HG03045 (cell line): ENCODE results near the gene ZCCHC10.

Experiments used
- ATAC-seq: cut with Tn5 transposase; IDR thresholded peaks from one replicate; pipeline ENCODE4 v1.9.1; 2021; ENCODE audit warnings: mild to moderate bottlenecking, moderate library complexity; ENCODE audit not compliant: unreplicated experiment

ZCCHC10 gene

DNA sequence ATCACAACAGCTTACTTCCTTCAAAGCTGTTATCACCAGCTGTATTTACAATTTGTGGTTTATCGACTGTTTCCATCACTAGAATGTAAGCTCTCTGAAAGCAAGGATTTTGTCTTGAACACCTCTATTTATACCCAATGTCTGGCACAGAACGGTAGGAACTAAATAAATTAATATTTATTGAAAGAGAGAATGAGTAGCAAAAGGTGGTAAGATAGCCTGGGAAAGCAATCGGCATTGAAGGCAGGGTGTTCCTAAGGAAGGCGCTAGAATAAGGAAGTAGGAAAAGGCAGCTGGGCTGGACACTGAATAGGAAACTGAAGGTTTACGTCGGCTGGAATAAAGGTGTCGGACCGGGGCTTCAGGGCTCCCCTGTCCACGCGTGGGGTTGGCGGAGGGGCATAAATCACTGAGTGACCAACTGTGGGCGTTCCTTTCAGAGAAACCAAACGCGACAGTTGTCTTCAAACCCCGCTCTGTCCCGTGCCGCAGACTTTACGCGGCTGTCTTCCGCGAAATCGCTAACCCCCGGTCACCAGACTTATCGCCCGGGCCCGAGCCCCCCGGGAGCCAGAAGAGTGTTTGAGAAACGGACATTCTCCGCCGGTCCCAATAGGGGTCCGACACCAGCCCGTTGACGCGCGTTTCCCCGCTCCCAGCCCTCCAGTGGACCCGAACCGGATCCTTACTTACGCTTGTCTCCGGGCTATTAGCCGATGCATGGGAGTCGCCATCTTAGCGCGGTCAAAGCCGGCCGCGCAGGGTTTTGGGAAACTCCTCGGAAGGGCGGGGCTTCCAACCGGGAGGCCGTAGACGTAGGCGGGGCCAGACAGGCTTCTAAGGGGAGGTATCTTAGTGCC lies at the start of gene ZCCHC10:
ZCCHC10 (minus strand) TSS at position 746 of the 860 bp plus-strand sequence; CDS start at position 734, 12 bp downstream.
- ATAC-seq: peak; percentile 92

DNA sequence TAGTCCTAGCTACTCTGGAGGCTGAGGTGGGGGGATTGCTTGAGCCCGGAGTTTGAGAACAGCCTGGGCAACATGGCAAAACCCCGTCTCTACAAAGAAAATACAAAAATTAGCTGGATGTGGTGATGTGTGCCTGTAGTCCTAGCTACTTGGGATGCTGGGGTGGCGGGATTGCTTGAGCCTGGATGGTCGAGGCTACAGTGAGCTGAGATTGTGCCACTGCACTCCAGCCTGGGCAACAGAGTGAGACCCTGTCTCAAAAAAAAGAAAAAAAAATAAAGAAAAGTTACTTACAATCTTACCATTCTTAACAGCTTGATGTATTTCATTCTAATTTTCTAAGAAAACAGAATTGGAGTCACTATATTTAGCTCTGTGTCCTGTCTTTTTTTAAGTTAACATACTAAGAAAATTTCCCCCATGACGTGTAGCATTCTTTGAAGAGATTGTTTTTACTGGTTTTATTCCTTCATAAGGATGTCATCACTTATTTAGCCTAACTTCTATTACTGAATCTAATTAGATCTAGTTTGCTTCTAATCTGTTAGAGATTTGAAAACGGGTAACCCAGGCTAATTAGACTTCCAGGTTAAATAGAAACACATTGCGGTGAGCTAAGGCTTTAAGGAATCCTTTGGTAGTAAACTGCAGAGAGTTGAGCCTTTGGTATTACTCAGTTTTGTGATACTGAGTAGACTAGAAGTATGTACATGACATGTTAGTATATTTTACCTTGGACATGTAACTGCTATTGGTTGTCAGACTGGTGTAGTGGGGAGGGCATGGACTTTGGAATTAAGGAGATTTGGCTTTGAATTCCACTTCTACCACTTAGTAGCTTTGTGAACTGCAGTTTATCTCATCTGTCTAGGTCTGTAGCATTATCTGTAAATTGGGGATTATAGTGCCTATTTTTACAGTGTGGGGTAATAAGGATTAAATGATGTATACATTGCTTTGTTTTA lies 49.5 kb upstream of the ZCCHC10 start:
- no peak for ATAC-seq

DNA sequence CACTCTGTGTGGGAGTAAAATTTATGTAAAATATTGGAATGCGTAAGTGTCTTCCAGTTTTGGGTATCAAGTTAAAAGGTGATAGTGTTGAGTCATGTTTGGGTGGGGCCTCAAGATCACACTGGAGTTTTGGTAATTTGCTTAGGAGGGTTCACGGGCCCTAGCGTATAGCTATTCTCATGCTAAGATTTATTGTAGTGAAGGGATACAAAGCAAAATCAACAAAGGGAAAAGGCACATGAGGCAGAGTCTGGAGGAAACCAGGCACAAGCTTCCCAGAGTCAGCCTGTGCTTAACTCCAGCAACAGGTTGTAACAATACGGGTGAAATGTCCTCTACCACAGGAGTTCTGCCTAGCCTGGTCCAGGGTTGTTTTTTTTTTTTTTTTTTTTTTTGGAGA lies 45.7 kb upstream of the ZCCHC10 start:
- ATAC-seq: no peak

DNA sequence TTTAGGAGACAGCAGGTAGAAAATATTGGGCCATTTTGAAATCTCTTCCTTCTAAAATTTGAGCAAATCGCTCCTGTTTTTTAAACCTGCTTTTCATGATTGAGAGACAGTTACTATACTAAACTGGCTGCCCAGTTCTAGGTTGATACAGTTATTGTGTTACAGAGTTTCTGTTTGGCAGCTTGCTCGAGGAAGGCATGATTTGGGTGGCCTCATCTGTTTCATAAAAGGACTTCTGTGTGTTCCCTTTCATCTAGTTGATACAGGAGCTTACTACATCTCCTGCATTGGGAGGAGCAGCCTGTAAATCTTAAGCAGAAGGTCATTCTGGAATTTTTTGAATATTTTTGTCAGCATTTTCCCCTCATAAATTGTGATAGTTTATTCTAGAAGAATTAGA lies 39.7 kb upstream of the ZCCHC10 start:
- no peak for ATAC-seq

DNA sequence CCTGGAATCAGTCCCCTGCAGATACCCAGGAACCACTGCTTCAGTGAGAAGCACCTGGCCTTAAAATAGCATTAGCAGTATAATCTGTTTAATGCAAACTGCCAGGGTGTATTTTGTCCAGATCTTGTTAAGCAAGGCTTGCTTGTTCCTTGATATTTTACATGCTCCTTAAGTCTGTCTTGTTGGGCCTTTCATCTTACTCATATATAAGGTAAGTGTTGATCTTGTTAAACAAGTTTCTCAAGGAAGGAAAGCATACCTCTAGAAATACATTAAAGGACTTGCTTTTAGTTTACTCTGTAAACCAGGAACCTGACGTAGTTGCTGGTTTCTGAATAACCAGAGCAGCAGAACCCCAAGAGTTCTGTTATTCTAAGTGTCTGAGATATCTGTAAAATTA lies 39.1 kb upstream of the ZCCHC10 start:
- no peak for ATAC-seq

DNA sequence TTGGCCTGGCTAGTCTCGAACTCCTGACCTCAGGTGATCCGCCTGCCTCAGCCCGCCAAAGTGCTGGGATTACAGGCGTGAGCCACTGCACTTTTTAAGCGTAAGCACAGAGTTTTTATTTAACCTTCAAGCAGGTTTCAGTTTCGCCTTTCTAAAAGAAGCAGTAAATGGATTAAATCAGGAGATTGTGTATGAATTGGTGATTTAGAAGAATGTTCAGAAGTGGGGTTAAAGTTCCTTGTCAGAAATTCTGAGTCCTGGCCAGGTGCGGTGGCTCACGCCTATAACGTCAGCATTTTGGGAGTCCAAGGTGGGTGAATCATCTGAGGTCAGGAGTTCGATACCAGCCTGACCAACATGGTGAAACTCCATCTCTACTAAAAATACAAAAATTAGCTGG lies 37.6 kb upstream of the ZCCHC10 start:
- ATAC-seq: no peak

DNA sequence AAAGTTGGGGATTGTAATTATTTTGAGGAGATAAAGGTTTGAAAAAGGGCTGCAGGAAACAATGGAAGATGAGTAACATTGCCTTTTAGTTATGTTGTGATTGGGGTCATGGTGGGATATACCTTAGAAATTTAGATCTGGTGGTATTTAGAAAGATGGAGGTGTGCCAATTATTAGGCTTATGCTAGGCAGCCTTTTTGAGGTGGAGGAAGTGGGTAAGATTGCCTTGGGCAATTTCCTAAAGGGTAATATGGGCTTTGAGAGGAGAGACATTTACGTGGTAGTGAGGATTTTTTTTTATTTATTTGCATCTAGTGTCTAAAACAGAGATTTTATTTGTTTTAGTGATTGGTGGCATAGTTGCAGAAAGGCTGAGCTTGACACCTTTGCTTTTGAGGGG lies 35.9 kb upstream of the ZCCHC10 start:
- ATAC-seq: no peak

DNA sequence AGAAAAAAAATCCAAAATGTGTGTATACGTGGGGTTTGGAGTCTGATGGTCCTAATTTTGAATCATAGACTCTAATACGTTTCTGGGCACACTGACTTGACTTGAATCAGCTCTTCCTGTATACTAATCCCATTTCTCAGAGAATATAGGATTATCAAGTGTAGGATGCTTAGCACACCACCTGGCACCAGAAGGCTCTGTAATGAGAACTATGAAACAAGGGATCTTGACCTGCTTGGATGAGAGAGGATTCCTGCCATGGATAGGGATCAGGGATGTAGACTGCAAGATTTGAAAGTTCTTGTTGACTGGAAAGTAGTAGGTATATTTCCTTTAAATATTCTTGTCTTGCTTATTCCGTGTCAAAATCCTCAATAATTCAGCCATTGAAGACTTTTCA lies 33.3 kb upstream of the ZCCHC10 start:
- ATAC-seq: no peak

DNA sequence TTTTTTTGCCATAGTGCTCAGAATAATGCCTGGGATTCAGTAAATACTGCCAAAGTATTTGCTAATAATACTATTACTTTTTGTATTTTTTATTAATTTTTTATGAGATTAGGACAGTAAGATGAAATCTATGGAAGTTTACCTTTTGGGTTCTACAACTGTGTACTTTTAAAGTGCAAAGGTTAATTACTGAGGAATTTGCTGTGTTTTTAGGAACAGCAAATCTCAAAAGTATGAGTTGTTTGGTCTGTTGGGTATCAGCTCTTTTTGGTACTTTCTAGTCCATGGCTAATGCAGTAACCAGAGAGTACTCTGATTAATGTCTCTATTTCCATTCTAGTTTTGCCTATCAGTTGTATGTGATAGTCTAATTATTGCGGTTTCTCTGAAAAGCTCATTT lies 30.5 kb upstream of the ZCCHC10 start:
- no peak for ATAC-seq

DNA sequence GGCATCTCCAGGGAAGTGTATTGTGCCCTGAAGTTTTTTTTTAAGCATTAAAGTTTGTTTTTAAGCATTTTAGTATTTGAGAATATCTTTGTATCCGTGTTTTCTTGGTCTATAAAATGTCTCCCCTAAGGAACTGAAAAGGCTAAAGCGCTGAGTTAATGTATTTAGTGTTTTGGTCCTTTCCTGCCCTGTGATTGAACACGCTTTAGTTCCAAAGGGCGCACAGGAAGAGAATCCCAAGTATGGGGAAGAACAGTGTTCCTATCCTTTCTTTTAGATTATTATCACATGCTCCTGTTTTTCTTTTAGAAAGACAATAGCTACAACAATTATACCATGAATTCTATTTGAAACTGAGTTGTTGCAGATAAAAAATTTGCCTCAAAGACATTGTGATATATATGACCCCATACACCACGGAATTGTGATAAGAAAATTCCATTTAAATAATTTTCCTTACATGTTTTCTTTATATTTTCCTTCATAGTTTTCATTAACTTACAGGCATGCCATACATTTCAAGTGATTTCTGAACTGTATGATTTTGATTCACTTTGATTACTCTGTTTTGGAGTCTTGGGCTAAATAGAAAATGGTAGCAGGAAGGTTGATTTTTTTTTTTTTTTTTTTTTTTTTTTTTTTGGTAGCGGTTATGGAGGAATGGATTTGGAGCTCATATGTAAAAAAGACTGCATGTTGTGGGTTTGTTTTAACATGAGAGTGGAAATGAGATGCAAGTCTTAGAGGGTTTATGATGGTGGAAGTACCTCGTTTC lies 28.5 kb upstream of the ZCCHC10 start:
- ATAC-seq: no peak

DNA sequence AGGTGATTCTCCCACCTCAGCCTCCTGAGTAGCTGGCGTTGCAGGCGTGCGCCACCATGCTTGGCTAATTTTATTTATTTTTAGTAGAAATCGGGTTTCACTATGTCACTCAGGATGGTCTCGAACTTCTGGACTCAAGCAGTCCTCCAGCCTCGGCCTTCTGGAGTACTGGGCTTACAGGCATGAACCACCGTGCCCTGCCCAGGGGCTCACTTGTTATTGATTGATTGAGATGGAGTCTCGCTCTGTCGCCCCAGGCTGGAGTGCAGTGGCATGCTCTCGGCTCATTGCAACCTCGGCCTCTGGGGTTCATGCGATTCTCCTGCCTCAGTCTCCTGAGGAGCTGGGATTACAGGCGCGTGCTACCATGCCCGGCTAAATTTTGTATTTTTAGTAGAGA lies 27.1 kb upstream of the ZCCHC10 start:
- ATAC-seq: no peak

DNA sequence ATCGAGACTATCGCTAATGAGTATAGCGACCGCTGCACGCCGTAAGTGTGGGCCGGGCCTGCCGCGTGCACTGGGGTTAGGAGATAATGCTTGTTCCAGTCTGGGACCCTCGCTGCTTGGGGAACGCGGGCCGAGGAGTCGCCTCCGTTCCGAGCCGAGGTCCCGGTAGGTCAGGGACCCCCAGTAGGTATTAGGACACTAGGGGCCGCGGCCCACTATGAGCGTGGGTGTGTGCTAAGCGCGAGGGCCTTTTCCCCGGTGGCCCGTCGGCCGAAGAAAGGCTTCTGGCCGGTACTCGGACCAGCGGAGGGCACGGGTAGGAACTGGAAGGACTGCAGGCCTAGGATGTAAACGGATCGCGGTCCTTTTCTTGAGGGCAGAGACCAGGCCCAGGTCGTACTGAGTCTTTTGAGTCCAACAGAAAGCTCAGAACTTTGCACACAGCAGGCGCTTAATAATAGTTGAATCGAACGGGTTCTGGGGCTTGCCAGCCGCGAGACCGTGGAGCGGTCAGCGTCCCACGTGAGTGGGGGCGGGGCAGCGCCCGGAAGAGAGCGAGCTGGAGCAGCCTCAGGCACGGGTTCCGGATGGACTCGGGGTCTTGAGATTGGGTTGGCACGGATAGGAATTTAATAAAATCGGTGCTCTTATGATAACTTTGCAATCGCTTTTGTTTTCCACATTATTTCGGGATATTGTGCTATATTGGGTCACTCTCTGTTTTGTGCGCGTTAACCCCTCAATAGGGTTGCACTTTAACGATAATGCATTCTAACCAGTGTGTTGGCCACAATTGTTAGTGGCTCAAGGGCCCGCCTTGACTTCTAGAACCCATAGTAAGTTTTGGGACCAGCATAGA lies 26.2 kb upstream of the ZCCHC10 start:
- ATAC-seq: peak; percentile 41

DNA sequence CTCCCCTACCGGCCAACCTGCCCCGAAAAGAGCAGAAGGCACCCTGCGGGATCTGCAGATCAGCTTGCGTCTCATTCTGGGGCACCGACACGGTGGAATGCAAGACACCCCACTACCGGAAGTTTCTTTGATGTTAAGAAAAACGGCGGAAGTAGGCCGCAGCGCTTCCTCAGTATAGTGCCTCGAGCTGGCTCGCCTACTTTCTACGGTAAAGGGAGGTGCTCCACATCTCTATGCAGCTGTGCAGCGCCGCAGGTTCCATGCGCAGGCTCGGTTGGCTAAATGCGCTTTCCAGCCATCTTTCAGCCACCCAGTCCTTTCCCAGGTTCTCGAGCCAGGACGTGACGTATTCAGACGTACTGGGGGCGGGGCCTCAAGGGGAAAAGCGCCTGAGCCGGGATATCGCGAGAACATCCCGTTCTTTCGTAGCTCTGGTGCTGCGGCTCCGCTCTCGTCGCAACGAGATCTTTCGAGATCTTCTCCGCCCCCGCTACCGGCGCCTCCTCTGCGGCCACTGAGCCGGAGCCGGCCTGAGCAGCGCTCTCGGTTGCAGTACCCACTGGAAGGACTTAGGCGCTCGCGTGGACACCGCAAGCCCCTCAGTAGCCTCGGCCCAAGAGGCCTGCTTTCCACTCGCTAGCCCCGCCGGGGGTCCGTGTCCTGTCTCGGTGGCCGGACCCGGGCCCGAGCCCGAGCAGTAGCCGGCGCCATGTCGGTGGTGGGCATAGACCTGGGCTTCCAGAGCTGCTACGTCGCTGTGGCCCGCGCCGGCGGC lies 25.4 kb upstream of the ZCCHC10 start, which contains the start of gene HSPA4:
HSPA4 (plus strand) TSS at position 472 of the 775 bp plus-strand sequence; CDS start at position 710, 238 bp downstream.
- peak; percentile 85 for ATAC-seq

DNA sequence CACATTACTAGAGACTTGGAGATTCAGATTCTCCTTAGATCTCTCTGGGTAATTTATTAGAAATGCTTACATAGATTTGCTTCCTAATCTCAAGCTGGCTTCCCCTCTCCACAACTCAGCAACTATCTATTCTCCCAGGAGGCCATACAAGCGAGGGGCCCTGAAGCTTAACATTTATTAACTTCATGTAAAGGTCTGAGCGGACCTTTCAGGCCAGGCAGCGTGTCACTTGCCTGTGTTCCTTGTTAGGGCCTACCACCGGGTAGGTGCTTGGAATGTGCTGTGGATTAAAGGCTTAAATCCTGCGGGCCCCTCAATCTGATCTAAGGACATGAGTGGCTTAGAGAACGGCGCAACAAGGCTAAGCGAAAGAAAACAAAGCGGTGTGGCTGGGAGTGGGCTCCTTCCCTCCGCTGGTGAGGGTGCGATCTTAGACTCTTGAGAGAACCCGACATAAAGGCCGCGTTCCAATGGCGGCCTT lies 24.8 kb upstream of the ZCCHC10 start:
- ATAC-seq: no peak

DNA sequence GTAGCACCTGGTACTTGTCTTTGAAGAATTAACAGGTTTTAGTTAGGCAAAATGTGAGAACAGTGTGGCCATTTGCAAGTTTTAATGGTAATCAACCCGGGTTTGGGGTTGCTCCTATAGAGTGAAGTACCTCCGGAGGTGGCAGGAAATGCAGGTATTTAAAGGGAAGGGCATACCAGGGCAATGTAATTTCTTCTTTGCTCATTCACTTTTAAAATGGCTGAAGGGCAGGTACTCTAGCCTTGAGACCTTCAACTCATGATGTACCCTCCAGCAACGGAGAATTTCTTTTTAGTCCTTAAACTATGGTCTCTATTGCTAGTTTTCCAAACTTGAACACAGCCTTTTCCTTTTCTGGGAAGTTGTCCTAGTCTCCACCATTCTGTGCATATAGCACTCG lies 24.2 kb upstream of the ZCCHC10 start:
- no peak for ATAC-seq

DNA sequence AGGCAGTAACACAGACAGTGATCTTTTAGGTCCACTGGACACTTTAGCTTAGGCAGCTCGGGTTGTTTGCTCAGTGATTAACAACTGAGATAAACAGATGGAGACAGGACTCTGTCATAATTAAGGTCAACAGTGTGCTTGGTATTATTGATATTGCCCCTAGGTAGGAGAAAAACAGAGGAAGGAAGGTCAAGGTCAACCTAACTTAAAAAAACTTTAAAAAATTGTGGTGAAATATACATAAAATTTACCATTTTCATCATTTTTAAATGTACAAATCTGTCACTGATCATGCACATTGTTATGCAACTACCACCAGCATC lies 23.3 kb upstream of the ZCCHC10 start:
- ATAC-seq: no peak

DNA sequence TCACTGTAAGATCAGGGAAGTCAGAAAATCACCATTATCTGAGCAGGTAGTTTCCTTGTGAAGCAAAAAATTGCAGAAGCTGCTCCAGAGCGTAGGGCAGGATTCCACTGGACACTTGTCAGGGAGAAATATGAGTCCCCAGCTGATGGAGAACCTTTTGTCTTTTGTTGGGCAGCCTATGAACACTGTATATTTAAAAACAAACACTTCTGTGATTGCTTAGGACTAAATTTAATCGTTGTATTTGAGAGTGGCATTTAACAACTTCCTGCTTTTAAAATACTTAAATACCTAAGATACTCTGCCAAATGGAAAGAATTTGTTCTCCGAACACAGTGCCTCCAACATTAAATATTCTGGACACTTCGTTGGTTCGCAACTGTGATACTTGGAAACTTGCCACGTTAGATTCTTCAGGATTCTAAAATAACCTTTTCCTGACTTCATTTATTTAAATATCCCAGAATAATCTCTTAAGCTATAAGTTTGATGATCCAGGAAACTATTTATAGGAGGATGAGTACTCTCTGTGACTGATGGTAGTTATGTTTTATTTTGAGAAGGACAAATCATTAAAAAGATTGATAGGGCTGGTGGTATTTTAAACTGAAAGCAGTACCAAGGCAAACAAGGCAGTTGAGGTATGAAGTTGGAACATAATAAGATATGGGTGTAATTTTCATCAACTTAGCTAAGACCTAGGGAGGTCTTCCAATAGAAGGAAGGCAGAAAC lies 22.8 kb upstream of the ZCCHC10 start:
- no peak for ATAC-seq

DNA sequence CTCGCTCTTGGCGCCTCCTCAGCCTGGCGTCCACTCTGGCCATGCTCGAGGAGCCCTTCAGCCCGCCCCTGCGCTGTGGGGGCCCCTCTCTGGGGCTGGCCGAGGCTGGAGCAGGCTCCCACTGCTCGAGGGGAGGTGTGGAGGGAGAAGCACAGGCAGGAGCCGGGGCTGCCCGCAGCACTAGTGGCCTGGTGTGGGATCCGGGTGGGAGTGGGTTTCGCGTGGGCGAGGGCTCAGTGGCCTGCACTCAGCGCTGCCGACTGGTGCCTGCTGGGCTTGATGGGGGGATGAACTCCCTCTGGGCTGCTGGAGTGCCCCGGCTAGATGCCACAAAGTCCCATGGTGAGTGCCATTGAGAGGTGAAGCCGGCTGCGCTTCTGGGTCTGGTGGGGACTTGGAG lies 21.1 kb upstream of the ZCCHC10 start:
- no peak for ATAC-seq
